Muscle layer of duodenum (tissue), 2 donors: ENCODE measurements around the gene TBCA.
A peak's percentile ranks its signal among the peaks of the same experiment; 100 is the strongest.

Experiments used
- H3K27ac ChIP-seq: one replicate; pipeline ENCODE4 v1.7.0; 2013; ENCODE audit warnings: mild to moderate bottlenecking, low read length
- H3K27me3 ChIP-seq: one replicate; pipeline ENCODE4 v1.7.0; 2013; ENCODE audit warnings: low read depth, mild to moderate bottlenecking, control low read depth, low read length
- H3K36me3 ChIP-seq, 2 donors: one replicate each; pipeline ENCODE4 v1.7.0; 2013; ENCODE audit warnings: low read length in 2 of 2, control low read depth in 1 of 2, mild to moderate bottlenecking in 1 of 2; ENCODE audit not compliant: insufficient read depth in 2 of 2, control insufficient read depth in 1 of 2
- H3K4me1 ChIP-seq, 2 donors: one replicate each; pipeline ENCODE4 v1.7.0; 2013; ENCODE audit warnings: low read length in 2 of 2, mild to moderate bottlenecking in 2 of 2, control low read depth in 1 of 2, moderate library complexity in 1 of 2; ENCODE audit not compliant: insufficient read depth in 2 of 2, control insufficient read depth in 1 of 2
- H3K4me3 ChIP-seq, 2 donors: one replicate each; pipeline ENCODE4 v1.7.0; 2013; ENCODE audit warnings: low read length in 2 of 2, low read depth in 1 of 2, mild to moderate bottlenecking in 1 of 2
- H3K9me3 ChIP-seq, 2 donors: one replicate each; pipeline ENCODE4 v1.7.0; 2013; ENCODE audit warnings: low read length in 2 of 2, control low read depth in 1 of 2, mild to moderate bottlenecking in 1 of 2; ENCODE audit not compliant: control insufficient read depth in 1 of 2
- donor health status: healthy.

TBCA gene

DNA sequence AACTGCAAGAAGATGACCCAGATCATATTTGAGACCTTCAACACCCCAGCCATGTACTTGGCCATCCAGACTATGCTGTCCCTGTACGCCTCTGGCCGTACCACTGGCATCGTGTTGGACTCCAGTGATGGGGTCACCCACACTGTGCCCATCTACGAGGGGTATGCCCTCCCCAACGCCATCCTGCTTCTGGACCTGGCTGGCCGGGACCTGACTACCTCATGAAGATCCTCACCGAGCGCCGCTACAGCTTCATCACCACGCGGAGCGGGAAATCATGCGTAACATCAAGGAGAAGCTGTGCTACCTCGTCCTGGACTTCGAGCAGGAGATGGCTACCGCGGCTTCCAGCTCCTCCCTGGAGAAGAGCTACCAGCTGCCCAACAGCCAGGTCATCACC is 9.1 kb upstream of the TBCA start:
- no peaks in the 10 kb centered on the region for H3K9me3 ChIP-seq
- no peak overlapping the region for H3K4me3 ChIP-seq
- no peaks in the 10 kb centered on the region for H3K27me3 ChIP-seq
- H3K4me1 ChIP-seq = no peaks in the 10 kb centered on the region
- H3K36me3 ChIP-seq = no peaks in the 10 kb centered on the region
- no peak overlapping the region for H3K27ac ChIP-seq

GRCh38 chr5:77784735-77785134 is 8.6 kb upstream of the TBCA start:
- Histone ChIP-seq H3K4me1 (no peaks in the 10 kb centered on the region), H3K36me3 (no peaks in the 10 kb centered on the region), H3K4me3 (no peak overlapping the region), H3K27me3 (no peaks in the 10 kb centered on the region), H3K27ac (no peak overlapping the region), H3K9me3 (no peaks in the 10 kb centered on the region)

- Histone ChIP-seq H3K4me1 (peaks cover 0 to 4% of the 10 kb centered on the region in 2 donors), H3K36me3 (peaks cover 0 to under 1% of the 10 kb centered on the region in 2 donors), H3K9me3 (no peaks in the 10 kb centered on the region), H3K27me3 (no peaks in the 10 kb centered on the region), H3K4me3 (no peak overlapping the region), H3K27ac (no peak overlapping the region)
These were observed 4.9 kb upstream of the TBCA start for GRCh38 chr5:77781076-77781475.

- H3K36me3 ChIP-seq = peaks cover 0 to 7% of the 10 kb centered on the region in 2 donors
- H3K4me1 ChIP-seq = peaks cover 9 to 17% of the 10 kb centered on the region in 2 donors
- no peaks in the 10 kb centered on the region for H3K27me3 ChIP-seq
- H3K4me3 ChIP-seq = no peak overlapping the region
- no peak overlapping the region for H3K27ac ChIP-seq
- H3K9me3 ChIP-seq = no peaks in the 10 kb centered on the region
These were observed 2.8 kb upstream of the TBCA start for GRCh38 chr5:77778881-77779438.

GRCh38 chr5:77778398-77778797 is 2.3 kb upstream of the TBCA start:
- Histone ChIP-seq H3K9me3 (no peaks in the 10 kb centered on the region), H3K36me3 (peaks cover 2 to 7% of the 10 kb centered on the region in 2 donors), H3K4me3 (no peak overlapping the region), H3K27me3 (no peaks in the 10 kb centered on the region), H3K27ac (no peak overlapping the region), H3K4me1 (peaks cover 15 to 22% of the 10 kb centered on the region in 2 donors)

GRCh38 chr5:77777911-77778310 is 1.8 kb upstream of the TBCA start:
- Histone ChIP-seq H3K9me3 (no peaks in the 10 kb centered on the region), H3K36me3 (peaks cover 7% of the 10 kb centered on the region in 2 donors), H3K4me1 (peaks cover 18 to 27% of the 10 kb centered on the region in 2 donors), H3K4me3 (no peak overlapping the region), H3K27ac (no peak overlapping the region), H3K27me3 (no peaks in the 10 kb centered on the region)

DNA sequence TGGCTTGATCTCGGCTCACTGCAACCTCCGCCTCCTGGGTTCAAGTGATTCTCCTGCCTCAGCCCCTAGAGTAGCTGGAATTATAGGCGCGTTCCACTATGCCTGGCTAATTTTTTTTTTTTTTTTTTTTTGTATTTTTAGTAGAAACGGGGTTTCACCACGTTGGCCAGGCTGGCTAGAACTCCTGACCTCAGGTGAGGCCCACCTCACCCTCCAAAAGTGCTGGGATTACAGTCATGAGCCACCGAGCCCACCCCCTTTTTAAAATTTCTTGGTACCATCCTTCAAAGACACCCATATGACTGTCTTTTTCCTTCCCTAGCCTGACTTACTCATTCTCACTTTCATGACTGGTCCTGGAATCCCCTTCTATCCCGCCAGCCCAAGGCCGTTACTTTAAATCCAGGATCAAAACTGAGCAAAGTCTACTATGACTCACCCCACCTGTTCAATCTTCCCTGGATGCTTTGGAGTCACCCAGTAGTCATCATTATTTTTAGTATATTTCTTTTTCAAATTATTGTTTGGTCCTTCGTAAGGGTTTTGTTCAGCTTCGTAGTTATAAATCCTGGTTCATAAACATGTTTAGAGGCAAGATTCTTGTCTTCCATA is 1.2 kb upstream of the TBCA start:
- Histone ChIP-seq H3K4me1 (peaks cover 19 to 32% of the 10 kb centered on the region in 2 donors), H3K36me3 (peaks cover 7 to 8% of the 10 kb centered on the region in 2 donors), H3K27ac (no peak overlapping the region), H3K27me3 (no peaks in the 10 kb centered on the region), H3K9me3 (no peaks in the 10 kb centered on the region), H3K4me3 (no peak overlapping the region)

DNA sequence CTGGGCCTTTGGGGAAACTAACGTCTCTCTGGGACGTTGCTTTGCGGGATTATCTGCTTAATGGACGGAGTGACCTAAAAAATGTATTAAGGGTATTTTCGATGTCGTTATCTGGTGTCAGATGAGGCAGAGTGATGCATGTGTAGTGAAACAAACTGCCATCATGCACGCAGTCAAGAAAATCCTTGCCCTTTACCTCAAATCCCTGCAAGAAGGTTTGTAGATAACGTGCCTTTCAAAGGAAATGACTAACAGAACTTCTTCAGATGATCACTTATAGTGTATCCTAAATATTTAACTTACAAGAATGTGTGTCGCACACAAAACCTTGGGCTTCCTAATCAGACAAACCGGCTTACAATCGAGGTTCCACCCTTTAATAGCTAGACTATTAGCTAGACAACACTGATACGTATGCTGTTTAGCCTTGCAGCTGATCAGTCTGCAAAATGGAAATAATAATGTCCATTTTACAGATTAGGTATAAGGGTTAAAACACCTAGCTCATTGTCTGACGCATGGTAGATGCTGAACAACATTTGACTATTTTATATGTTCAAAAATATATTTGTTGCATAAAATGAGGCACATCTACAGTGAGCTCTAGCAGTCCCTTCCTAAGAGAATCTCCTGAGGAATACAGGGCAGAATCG is 541 bp upstream of the TBCA start:
- Histone ChIP-seq H3K4me1 (peaks cover 19 to 33% of the 10 kb centered on the region in 2 donors), H3K9me3 (no peaks in the 10 kb centered on the region), H3K27ac (no peak overlapping the region)

DNA sequence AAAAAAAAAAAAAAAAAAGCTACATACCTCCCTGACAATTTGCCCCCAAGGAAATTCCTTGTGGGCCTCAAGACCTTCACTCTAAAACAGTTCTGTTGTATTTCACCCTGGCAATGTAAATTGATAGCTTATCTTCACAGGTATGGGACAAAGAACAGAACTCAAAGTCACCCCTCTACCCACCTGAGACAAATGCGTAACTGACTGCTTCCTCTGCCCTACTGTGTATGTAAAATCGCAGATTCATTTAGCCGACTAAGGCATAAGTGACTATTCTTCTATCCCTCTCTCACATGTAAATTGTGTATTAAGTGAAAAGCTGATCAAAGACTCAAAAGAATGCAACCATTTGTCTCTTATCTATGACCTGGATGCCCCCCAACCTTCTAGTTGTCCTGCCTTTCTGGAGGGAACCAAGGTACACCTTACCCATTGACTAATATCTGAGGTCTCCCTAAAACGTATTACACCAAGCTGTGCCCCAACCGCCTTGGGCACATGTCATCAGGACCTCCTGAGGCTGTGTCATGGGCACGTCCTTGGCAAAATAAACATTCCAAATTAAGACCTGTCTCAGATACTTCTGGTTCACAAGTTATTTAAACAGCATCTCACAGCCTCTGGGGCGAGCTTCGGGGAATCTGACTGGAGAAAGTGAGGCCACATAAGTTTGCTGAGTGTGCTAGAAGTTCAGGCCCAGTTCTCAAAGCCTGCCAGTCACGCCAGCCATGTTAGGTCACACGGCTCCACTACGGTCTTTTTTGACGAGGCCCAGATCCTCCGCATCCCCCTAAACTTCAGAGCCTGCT is 954 bp downstream of the TBCA start:
- peaks cover 19 to 44% of the 10 kb centered on the region in 2 donors for H3K4me1 ChIP-seq
- H3K27ac ChIP-seq = peak overlapping the region; percentile 86
- H3K4me3 ChIP-seq = peak overlapping the region; percentile 71 to 82
- H3K36me3 ChIP-seq = peaks cover 7 to 8% of the 10 kb centered on the region in 2 donors
- no peaks in the 10 kb centered on the region for H3K9me3 ChIP-seq
- H3K27me3 ChIP-seq = no peaks in the 10 kb centered on the region

More for the DNA sequence above, 541 bp upstream of the TBCA start:
- H3K4me3 ChIP-seq = peak overlapping the region; percentile 71 to 82
- peaks cover 7 to 8% of the 10 kb centered on the region in 2 donors for H3K36me3 ChIP-seq
- no peaks in the 10 kb centered on the region for H3K27me3 ChIP-seq

GRCh38 chr5:77773734-77774280 is 2.3 kb downstream of the TBCA start:
- H3K4me1 ChIP-seq = peaks cover 19 to 49% of the 10 kb centered on the region in 2 donors
- H3K9me3 ChIP-seq = no peaks in the 10 kb centered on the region
- no peaks in the 10 kb centered on the region for H3K27me3 ChIP-seq
- H3K36me3 ChIP-seq = peaks cover 7 to 12% of the 10 kb centered on the region in 2 donors
- H3K27ac ChIP-seq = no peak overlapping the region
- H3K4me3 ChIP-seq = no peak overlapping the region

GRCh38 chr5:77772729-77773128 is 3.4 kb downstream of the TBCA start:
- H3K4me3 ChIP-seq = no peak overlapping the region
- no peak overlapping the region for H3K27ac ChIP-seq
- peaks cover 13 to 14% of the 10 kb centered on the region in 2 donors for H3K36me3 ChIP-seq
- peaks cover 19 to 54% of the 10 kb centered on the region in 2 donors for H3K4me1 ChIP-seq
- H3K27me3 ChIP-seq = no peaks in the 10 kb centered on the region
- no peaks in the 10 kb centered on the region for H3K9me3 ChIP-seq
